GM18520 (cell line): ENCODE results near the gene ECM1.

Source experiments
- ATAC-seq: cut with Tn5 transposase; IDR thresholded peaks from one replicate; pipeline ENCODE4 v1.9.1; 2021; ENCODE audit not compliant: unreplicated experiment

Gene ECM1

DNA sequence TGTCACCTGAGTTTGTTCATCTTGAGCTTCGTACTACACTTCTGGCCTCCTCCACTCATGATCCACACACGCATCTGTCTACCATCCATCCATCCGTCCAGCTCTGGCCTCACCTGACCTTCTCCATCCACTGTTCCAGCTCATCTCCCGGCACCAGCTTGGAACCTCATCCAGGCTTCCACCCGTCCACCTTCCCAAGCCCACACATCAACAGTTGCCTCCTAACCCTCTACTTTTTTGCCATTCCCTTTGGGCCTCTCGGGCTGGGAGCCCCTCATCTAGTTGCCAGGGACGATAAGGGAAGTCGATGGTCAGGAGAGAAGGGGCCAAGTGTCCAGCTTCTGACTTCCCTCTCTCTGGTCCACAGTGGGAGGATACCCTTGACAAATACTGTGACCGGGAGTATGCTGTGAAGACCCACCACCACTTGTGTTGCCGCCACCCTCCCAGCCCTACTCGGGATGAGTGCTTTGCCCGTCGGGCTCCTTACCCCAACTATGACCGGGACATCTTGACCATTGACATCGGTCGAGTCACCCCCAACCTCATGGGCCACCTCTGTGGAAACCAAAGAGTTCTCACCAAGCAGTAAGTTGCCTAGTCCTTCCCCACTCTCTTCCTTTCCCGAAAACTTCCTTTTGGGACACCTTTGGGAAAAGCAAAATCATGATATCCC lies 4.2 kb downstream of the ECM1 start:
- no peak for ATAC-seq

DNA sequence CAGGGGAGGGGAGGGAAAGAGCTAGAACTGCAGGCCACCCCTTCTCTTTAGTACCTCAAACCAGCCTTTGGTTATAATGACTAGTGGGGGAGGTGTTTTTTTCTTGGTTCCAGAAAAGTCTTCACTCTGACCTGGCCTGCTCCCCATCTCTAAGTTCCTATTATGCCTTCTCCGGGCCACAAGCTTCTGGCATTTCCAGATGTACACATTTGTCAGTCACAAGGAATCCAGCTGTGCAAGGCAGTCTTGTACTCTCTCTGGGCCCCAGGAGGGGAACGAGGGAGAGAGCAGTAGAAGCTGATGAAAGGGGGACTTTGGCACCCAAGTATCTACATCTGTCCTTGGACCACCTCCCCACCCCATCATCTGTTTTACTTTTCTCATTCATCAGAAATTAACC lies 4.9 kb downstream of the ECM1 start:
- no peak for ATAC-seq

DNA sequence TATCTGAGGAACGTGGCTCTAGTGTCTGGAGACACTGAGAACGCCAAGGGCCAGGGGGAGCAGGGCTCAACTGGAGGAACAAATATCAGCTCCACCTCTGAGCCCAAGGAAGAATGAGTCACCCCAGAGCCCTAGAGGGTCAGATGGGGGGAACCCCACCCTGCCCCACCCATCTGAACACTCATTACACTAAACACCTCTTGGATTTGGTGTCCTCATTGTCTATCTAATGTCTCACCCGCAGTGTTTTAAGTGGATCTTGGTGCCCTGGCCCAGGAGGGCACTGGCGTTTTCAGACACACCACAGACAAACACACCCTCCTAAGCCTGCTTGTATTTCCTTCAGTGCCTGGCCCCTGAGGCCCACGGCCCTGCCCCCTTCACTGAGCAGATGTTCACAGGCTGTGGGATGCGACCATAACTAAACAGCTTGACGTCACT lies 5.5 kb downstream of the ECM1 start:
- ATAC-seq: no peak

DNA sequence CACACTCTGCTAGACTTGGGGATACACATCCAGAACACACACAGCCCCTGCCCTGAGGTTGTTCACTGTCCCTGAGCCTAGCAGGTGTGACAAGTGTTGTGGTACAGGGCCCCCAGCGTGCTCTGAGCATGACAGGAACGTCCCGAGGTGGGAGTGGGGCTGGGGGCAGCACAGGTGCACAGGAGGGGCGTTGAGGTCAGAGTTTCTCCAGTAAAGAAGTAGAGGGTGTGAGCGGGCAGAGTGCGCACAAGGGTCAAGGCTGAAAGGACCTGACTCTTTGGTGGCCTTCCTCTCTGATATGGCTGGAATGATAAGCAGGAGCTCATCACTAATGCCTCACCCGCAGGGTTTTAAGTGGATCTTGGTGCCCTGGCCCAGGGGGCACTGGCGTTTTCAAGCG lies 6.4 kb downstream of the ECM1 start:
- ATAC-seq: no peak

DNA sequence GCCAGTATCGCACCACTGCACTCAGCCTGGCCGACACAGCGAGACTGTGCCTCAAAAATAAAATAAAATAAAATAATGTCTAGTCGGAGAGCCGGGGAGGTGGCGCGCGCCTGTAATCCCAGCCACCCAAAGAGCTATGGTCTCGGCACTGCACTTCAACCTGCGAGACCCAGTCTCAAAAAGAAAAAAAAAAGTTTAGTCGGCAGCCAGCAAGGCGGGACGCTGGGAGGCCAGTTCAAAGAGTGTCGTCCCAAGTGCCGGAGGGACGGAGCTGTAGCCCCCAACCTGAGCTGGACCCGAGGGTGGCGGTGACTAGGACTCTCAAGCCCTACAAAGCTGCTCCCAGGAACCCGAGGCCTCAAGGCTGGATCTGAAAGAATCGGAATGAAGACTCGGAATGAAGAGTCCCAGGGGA lies 7.0 kb downstream of the ECM1 start:
- no peak for ATAC-seq

DNA sequence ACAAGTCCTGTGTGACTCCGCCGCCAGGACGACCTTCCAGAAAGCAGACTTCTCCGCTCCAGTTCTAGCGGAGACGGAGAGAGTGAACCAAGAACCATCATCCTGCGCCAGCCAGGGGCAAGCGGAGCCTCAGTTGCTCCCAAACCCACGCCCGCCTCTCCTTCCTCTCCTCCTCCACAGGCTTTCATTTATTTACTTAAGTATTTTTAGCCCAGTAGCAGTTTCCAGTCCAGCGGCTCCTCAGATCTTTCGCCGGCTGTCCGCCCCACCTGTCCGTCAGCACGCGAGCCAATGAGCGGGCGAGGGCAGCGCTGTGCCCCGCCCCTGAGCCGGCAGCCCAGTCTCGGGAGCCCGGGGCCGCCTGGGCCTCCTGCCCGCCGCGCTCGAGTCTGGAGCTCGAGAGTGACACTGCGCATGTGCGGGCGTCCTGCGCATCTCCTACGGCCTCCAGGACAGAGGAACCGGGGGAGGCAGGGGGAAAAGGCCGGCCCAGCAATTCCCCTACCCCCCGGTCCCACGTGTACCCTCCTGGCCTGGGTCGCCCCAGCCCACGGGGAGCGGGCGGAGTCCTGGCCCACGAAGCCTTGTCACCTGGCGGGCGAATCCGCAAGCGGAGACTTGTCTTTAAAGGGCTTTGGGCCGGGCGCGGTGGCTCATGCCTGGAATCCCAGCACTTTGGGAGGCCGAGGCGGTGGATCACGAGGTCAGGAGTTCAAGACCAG lies 7.6 kb downstream of the ECM1 start, which contains the start of gene FALEC:
TSS of gene FALEC (plus strand) at position 425 of the 722 bp plus-strand sequence.
- peak; percentile 90 for ATAC-seq

DNA sequence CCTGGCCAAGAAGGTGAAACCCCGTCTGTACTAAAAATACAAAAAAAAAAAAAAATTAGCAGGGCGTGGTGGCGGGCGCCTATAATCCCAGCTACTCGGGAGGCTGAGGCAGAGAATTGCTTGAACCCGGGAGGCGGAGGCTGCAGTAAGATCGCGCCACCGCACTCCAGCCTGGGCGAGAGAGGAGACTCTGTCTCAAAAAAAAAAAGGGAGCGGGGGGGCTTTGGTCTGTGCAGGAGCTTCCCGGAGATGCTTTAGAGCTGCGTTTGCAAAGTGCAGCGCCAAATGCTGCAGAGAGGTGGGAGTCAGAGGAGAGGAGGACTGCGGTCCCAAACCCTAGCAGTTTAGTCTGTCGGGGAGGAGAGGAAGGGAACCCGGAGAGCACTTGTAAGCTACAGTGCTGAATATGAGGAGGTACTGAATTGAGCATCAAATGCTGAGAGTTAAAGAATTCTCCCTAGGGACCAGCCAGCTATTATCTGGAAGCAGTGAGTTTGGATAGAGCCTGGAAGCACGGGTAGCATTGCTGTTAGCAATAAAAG lies 8.2 kb downstream of the ECM1 start:
- ATAC-seq: no peak

DNA sequence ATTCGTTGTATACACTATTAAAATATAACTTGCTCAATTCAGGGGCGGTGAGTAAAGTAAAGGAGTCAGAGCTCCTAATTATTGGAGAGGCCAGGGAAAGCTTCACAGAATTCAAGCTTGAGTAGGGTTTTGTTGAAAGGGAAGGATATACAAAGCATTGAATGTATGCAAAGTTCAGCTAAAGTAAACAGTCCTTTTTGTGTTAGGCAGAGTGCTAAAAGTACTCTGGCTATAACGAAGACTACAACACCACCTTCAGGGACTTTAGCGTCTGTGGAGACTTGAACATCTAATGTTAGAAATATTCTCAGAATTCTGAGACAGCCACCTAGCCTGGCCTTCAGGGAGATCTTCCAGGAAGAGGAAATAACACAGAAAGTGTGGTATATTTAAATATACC lies 8.7 kb downstream of the ECM1 start:
- ATAC-seq: no peak

DNA sequence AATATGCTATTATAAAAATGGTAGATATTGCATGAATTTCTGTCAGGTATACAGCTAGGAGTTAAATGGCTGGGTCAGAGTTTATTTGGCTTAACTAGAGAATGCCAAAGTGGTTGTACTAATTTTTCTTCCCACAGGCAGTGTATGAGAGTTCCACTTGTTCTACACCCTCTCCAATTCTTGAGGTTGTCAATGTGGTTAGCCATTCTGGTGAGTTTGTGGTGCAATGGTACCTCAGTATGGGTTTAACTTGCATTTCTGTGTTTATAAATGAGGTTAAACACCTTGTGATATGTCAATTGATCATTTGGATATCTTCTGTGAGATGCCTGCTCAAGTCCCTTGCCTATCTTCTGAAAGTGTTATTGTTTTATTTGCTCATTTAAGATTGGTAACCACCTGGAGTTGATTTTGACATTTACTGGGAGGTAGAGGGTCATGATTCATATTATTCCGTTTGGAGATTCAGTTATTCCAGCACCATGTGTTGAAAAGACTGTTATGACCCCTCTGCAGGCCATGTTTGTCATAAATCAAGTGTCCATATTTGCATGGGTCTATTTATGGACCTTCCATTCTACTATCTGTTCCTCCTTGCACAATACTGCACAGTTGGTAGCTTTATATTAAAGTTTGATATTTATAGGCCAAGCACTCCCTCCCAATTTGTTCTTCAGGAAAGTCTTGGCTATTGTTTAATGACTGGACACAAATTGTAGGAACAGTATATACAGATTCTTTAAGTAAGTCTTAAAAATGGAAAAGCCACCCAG lies 13.5 kb downstream of the ECM1 start:
- ATAC-seq: no peak

DNA sequence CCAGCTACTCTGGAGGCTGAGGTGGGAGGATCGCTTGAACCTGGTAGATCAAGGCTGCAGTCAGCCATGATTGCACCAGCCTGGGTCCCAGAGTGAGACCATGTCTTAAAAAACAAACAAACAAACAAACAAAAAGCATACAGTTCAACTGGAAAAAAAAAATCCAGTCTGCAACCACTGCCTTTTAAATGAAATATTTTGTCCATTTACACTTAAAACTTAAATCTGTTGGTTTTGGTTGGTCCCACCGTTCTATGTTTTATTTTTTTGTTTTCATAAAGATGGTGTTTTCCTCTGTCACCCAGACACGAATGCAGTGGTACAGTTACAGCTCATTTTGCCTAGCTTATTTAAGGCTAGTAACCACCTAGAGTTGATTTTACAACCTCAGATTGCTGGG lies 17.4 kb downstream of the ECM1 start:
- no peak for ATAC-seq

DNA sequence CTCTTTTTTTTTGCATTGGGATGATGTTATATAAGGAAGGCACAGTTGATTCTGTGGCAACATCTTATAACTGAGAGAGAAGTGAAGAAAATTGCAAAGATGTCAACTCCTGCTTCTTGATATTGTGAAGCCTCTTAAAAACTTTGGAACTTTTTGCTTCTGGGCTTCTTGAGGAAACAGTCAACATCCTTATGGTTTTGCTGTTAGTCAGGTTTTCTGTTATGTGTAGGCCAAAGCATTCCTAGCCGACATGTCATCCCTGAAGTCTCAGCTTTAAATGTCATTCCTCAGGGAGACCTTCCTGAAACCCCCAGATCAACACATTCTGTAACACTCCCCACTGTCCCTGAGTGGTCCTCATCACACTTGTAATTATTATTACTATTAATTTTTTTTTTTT lies 20.3 kb downstream of the ECM1 start:
- no peak for ATAC-seq

DNA sequence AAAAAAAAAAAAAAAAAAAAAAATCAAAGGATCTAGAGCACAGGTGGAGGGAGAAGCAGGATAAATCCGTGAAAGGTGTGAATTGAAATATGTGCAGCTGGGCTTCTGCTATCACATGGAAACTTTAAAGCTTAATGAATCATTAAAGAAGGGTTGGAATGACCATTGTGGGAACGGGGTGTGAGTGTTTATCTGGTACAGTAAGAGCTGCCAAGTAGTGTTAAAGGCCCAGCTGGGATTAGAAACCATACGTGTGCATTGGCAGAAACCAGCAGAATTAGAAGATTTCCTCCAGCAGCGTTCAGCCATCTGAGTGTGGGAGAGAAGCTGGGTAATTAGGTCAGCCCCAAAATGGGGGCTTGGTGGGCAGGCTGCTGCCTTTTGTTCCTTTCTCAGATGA lies 21.1 kb downstream of the ECM1 start:
- no peak for ATAC-seq

DNA sequence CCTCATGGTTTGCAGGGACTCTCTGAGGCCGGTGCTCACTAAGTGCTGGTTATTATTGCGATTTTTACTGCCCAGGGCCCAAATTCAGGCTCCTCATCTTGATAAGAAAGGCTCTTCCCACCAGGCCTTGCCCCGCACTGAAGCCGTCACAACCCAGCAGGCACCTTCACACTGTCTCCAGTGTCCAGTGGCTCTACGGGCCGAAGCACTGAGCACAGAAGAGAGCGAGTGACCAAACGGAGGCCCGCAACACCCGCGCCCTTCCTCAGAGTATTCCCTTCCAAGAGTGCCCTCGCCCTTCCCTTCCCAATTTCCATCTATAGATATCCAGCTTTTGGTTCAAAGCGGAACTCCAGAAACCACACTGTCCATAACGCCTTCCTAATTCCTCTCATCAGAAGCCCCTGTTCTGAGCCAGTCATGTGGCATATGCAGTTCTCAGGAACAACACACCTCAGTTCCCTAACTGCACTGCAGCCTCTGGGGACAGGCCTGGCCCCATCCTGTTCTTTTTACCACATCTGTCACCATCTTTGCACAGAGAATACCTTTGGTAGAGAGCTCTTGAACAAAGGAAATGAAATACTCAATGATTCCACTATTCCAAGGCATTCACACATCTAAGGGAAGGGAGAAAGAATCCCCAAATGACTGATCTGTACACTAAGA lies 22.7 kb downstream of the ECM1 start:
- no peak for ATAC-seq

DNA sequence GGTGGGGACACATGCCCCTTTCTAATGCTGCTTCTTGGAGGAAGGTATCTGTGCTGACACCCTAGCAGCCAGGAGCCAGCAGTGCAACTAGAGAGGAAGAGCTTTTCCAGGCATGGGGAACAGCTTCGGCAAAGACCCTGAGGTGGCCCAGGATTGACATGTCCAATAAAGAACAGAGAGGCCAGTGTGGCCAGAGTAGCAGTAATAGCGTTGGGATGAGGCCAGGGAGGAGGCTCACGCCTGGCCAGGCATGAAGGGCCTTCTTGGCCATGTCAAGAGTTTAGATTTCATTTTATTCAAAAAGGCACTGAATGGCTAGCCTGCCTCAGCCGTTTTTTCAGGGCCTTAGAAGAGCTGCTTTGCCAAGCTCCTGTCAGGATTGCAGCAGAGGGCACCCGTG lies 25.0 kb downstream of the ECM1 start:
- ATAC-seq: no peak

DNA sequence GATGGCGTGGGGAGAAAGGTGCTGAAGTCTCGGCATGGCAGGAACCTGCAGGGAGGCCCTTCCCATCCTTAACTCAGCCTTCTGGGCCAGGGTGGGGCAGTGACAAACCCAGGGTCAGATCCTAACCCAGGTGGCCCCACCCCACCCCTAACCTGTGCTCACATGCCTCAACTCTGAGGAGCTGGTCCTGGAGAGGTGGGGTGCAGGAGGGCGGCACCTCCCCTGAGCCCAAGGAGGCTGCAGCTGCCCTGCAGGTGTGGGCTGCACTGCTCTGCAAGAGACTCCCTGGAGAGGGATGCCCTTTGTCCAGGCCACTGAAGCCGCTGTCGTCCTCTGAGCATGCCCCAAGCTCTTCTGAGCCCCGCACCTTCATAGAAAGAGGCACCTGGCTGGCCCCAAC lies 26.1 kb downstream of the ECM1 start:
- ATAC-seq: no peak

DNA sequence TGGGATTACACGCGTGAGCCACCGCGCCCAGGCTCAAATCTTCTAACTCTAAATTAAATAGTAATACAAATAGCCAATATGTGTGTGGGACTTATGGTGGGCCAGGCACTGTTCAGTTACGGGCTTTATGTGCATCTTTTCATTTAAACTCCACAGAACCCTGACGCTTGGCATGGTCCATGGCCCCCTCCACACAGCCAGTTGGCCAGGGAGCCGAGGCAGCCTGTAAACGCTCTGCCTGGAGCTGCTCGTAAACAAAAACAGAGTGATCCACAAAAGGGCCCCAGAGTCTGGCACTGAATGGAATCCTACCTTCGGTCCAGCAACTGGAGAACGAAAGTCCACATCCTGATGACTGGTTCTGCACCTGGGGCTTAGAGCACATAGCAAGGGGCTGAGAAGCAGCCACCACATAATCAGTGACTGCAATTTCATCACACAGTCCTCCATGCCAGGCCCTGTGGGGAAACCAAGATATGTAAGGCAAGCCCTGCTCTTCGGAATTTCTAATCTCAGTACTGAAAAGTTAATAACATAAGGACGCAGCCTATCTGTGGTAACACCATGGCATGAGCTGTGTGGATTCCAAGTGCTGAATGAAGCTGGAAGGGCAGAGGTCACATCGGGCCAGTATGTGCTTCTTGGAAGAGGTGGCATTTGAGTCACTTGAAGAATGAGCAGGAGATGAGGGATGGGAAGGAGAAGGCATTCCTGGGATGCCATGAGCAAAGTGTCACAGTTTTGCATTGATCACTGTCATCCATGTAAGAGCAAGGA lies 27.8 kb downstream of the ECM1 start:
- no peak for ATAC-seq

DNA sequence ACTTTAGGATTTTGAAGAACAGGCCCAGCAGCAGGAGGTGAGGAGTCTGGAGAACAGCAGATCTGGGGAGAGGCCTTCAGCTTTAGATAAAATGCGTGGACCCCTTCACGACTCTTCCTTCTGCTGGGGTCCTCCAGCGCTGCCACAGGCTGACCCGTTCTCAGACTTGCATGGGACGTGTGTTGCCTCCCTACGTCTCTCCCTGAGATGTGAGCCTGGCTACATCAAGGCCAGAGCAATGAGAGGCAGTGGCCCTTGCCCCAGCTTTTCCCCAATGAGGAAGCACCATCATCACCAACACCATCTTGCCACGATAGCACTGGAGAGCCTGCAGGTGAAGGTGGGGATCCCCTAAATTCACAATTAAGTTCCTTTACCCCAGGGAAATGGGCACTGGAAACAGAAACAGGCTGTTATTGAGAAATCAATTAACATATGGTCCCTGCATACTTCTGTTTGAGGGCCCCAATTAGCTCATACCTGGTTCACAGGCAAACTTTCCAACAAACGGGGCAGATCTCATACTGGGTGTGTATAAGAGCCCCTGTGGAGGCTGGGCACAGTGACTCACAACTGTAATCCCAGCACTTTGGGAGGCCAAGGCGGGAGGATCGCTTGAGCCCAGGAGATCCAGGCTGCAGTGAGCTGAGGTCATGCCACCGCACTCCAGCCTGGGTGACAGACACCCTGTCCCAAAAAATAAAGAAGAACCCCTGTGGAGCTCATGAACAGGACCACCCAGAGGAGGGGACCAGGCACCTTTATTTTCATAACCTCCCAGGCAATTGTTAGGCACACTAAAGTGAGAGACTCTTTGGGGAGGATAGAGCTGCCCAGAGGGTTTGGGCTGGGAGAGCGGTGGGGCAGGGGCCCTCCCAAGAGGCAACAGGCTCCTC lies 29.2 kb downstream of the ECM1 start:
- no peak for ATAC-seq

DNA sequence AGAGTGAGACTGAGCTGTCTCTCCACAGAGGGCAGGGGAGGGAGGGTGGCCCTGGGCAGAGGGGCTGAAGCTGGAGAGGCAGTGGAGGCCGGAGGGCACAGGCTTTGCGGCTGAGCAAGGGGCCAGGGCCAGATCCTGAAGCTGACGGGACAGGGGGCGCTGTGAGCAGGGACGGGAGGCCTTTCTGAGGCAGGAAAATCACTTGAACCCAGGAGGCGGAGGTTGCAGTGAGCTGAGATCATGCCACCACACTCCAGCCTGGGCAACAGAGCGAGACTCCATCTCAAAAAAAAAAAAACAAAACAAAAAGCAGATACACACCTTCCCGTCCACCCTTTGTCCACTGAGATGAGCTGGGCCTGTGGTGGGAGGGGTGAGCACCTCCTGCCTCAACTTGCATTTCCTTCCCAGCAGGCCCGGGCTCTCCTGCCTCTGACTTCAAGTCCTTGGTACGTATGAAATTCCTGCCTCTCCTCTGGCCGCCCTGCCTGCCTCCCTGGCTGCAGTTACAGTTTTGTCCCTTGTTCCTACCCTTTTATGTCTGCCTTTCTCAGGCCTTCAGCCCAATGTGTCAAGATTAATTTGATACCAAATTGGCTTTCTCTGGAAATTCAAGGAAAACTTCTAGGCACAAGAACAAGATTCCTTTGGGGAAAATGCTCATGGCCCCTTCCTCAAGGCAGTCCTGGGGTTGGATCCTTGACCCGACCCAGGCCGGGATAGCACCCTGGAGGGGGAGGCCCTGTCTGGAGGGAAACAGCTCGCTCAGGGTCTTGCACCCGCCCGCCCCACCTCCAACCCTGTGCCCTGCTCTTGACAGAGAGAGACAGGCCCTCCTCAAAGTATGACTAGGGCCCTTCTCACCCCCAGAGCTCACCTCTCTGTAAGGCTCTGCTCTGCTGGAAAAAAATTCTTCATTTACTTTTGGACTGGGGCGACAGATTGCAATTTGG lies 30.1 kb downstream of the ECM1 start:
- no peak for ATAC-seq
